ENCODE data around the gene IFI30. TPM values are rescaled to one million over a fixed set of nuclear protein-coding genes. Genes with fewer than 3 reads are reported as not detected.

Gene IFI30
- total RNA-seq, 2 donors from 2014 or later: 10.1 to 25.8 TPM

- DNase-seq: peak; percentile 95 to 98 (median 97)
- Mint-ChIP-seq H3K4me3 (peak within 1 kb of the TSS; percentile 92), H3K36me3 (ENCODE audit: low read depth) (no peaks in the 10 kb centered on the region), H3K27ac (peak within 1 kb of the TSS; percentile 94), H3K4me1 (peaks cover 20% of the 10 kb centered on the region), H3K27me3 (no peaks in the 10 kb centered on the region)
- no peaks in the 10 kb centered on the region for H3K9me3 ChIP-seq (ENCODE audit: control insufficient read depth, low read length, poor library complexity, severe bottlenecking)
- ATAC-seq: peak; percentile 90
These were observed 19.2 kb downstream of the IFI30 start, which contains the start of gene MPV17L2 for GRCh38 chr19:18192673-18193387. Gene MPV17L2, plus strand, starts transcription at chr19:18193218. Its CDS starts 64 bp downstream, at chr19:18193282.

- Mint-ChIP-seq H3K27me3 (no peaks in the 10 kb centered on the region), H3K27ac (peak overlapping the region; percentile 94), H3K36me3 (ENCODE audit: low read depth) (peaks cover 5% of the 10 kb centered on the region), H3K4me1 (peaks cover 25% of the 10 kb centered on the region), H3K4me3 (peak overlapping the region; percentile 92)
- no peaks in the 10 kb centered on the region for H3K9me3 ChIP-seq (ENCODE audit: control insufficient read depth, low read length, poor library complexity, severe bottlenecking)
- no peak for DNase-seq
- ATAC-seq: no peak
These were observed 20.0 kb downstream of the IFI30 start for GRCh38 chr19:18193388-18194180.

- H3K4me3 Mint-ChIP-seq: peak overlapping the region; percentile 92
- ATAC-seq (no peak), DNase-seq (no peak)
- H3K27me3 Mint-ChIP-seq: no peaks in the 10 kb centered on the region
- H3K4me1 Mint-ChIP-seq: peaks cover 26% of the 10 kb centered on the region
- peak overlapping the region; percentile 94 for H3K27ac Mint-ChIP-seq
- H3K36me3 Mint-ChIP-seq (ENCODE audit: low read depth): peaks cover 5% of the 10 kb centered on the region
- H3K9me3 ChIP-seq (ENCODE audit: control insufficient read depth, low read length, poor library complexity, severe bottlenecking): no peaks in the 10 kb centered on the region
These were observed 20.5 kb downstream of the IFI30 start for GRCh38 chr19:18194181-18194530.

GRCh38 chr19:18194554-18195238, 21.1 kb downstream of the IFI30 start:
- peaks cover 5% of the 10 kb centered on the region for H3K36me3 Mint-ChIP-seq (ENCODE audit: low read depth)
- H3K4me3 Mint-ChIP-seq: peak overlapping the region; percentile 92
- H3K27me3 Mint-ChIP-seq: no peaks in the 10 kb centered on the region
- H3K4me1 Mint-ChIP-seq: peaks cover 26% of the 10 kb centered on the region
- H3K9me3 ChIP-seq (ENCODE audit: control insufficient read depth, low read length, poor library complexity, severe bottlenecking): no peaks in the 10 kb centered on the region
- DNase-seq (no peak), ATAC-seq (no peak)
- H3K27ac Mint-ChIP-seq: peak overlapping the region; percentile 94

- Mint-ChIP-seq H3K36me3 (ENCODE audit: low read depth) (peaks cover 5% of the 10 kb centered on the region), H3K27me3 (no peaks in the 10 kb centered on the region), H3K4me1 (peaks cover 26% of the 10 kb centered on the region), H3K27ac (no peak overlapping the region), H3K4me3 (no peak overlapping the region)
- no peak for DNase-seq
- no peaks in the 10 kb centered on the region for H3K9me3 ChIP-seq (ENCODE audit: control insufficient read depth, low read length, poor library complexity, severe bottlenecking)
- ATAC-seq: no peak
These were observed 22.9 kb downstream of the IFI30 start for GRCh38 chr19:18196511-18196845.

GRCh38 chr19:18197306-18197705, 23.7 kb downstream of the IFI30 start:
- H3K27ac Mint-ChIP-seq: no peak overlapping the region
- H3K9me3 ChIP-seq (ENCODE audit: control insufficient read depth, low read length, poor library complexity, severe bottlenecking): no peaks in the 10 kb centered on the region
- DNase-seq: no peak
- ATAC-seq: no peak
- no peak overlapping the region for H3K4me3 Mint-ChIP-seq
- H3K27me3 Mint-ChIP-seq: no peaks in the 10 kb centered on the region
- peaks cover 25% of the 10 kb centered on the region for H3K4me1 Mint-ChIP-seq
- peaks cover 5% of the 10 kb centered on the region for H3K36me3 Mint-ChIP-seq (ENCODE audit: low read depth)

- no peaks in the 10 kb centered on the region for H3K9me3 ChIP-seq (ENCODE audit: control insufficient read depth, low read length, poor library complexity, severe bottlenecking)
- peaks cover 25% of the 10 kb centered on the region for H3K4me1 Mint-ChIP-seq
- DNase-seq (no peak), ATAC-seq (no peak)
- H3K36me3 Mint-ChIP-seq (ENCODE audit: low read depth): peaks cover 5% of the 10 kb centered on the region
- no peak overlapping the region for H3K27ac Mint-ChIP-seq
- H3K27me3 Mint-ChIP-seq: no peaks in the 10 kb centered on the region
- no peak overlapping the region for H3K4me3 Mint-ChIP-seq
These were observed 24.3 kb downstream of the IFI30 start for GRCh38 chr19:18197941-18198340.

GRCh38 chr19:18198374-18198773, 24.8 kb downstream of the IFI30 start:
- ATAC-seq (no peak), DNase-seq (no peak)
- no peak overlapping the region for H3K4me3 Mint-ChIP-seq
- H3K9me3 ChIP-seq (ENCODE audit: control insufficient read depth, low read length, poor library complexity, severe bottlenecking): no peaks in the 10 kb centered on the region
- peaks cover 26% of the 10 kb centered on the region for H3K4me1 Mint-ChIP-seq
- no peaks in the 10 kb centered on the region for H3K27me3 Mint-ChIP-seq
- H3K36me3 Mint-ChIP-seq (ENCODE audit: low read depth): peaks cover 5% of the 10 kb centered on the region
- H3K27ac Mint-ChIP-seq: no peak overlapping the region

GRCh38 chr19:18202397-18202777, 28.8 kb downstream of the IFI30 start:
- Mint-ChIP-seq H3K36me3 (ENCODE audit: low read depth) (peaks cover 5% of the 10 kb centered on the region), H3K27ac (peak overlapping the region; percentile 39), H3K27me3 (no peaks in the 10 kb centered on the region), H3K4me1 (peaks cover 25% of the 10 kb centered on the region), H3K4me3 (peak overlapping the region; percentile 67)
- H3K9me3 ChIP-seq (ENCODE audit: control insufficient read depth, low read length, poor library complexity, severe bottlenecking): no peaks in the 10 kb centered on the region
- no peak for DNase-seq
- ATAC-seq: no peak

- no peaks in the 10 kb centered on the region for H3K9me3 ChIP-seq (ENCODE audit: control insufficient read depth, low read length, poor library complexity, severe bottlenecking)
- no peaks in the 10 kb centered on the region for H3K27me3 Mint-ChIP-seq
- no peak for DNase-seq
- peaks cover 5% of the 10 kb centered on the region for H3K36me3 Mint-ChIP-seq (ENCODE audit: low read depth)
- H3K4me3 Mint-ChIP-seq: peak overlapping the region; percentile 93
- peaks cover 25% of the 10 kb centered on the region for H3K4me1 Mint-ChIP-seq
- ATAC-seq: no peak
- peak overlapping the region; percentile 93 for H3K27ac Mint-ChIP-seq
These were observed 29.3 kb downstream of the IFI30 start for GRCh38 chr19:18202778-18203407.

- peaks cover 2% of the 10 kb centered on the region for H3K36me3 Mint-ChIP-seq (ENCODE audit: low read depth)
- peak overlapping the region; percentile 93 for H3K27ac Mint-ChIP-seq
- ATAC-seq (peak; percentile 22), DNase-seq (peak in 2 of 3 donors; percentile 42 to 52)
- peak overlapping the region; percentile 93 for H3K4me3 Mint-ChIP-seq
- H3K27me3 Mint-ChIP-seq: peaks cover under 1% of the 10 kb centered on the region
- H3K9me3 ChIP-seq (ENCODE audit: control insufficient read depth, low read length, poor library complexity, severe bottlenecking): no peaks in the 10 kb centered on the region
- H3K4me1 Mint-ChIP-seq: peaks cover 21% of the 10 kb centered on the region
These were observed 29.8 kb downstream of the IFI30 start for GRCh38 chr19:18203408-18203862.

GRCh38 chr19:18203863-18204393, 30.3 kb downstream of the IFI30 start, which contains the start of gene RAB3A:
Gene RAB3A, minus strand, starts transcription at chr19:18204042. Its CDS starts 1,302 bp downstream, at chr19:18202740.
- H3K27ac Mint-ChIP-seq: peak within 1 kb of the TSS; percentile 93
- peak; percentile 96 to 100 (median 99) for DNase-seq
- peak; percentile 91 for ATAC-seq
- no peaks in the 10 kb centered on the region for H3K36me3 Mint-ChIP-seq (ENCODE audit: low read depth)
- H3K27me3 Mint-ChIP-seq: peaks cover 5% of the 10 kb centered on the region
- peak within 1 kb of the TSS; percentile 93 for H3K4me3 Mint-ChIP-seq
- H3K9me3 ChIP-seq (ENCODE audit: control insufficient read depth, low read length, poor library complexity, severe bottlenecking): no peaks in the 10 kb centered on the region
- H3K4me1 Mint-ChIP-seq: peaks cover 20% of the 10 kb centered on the region
